KMS-11 (cell line): ENCODE data around the gene PGK2.

ENCODE experiments used
- H2AFZ ChIP-seq: fragments of 200-600 bp; sonication (generic); 2 replicates; pipeline ENCODE4 v1.6.1; 2016; ENCODE audit warnings: antibody characterized with exemption, mixed run types, low read depth
- H3K27ac ChIP-seq: fragments of 200-600 bp; sonication (generic); 2 replicates; pipeline ENCODE4 v1.6.1; 2016; ENCODE audit warnings: mild to moderate bottlenecking, mixed run types
- H3K27me3 ChIP-seq: fragments of 200-600 bp; sonication (generic); 2 replicates; pipeline ENCODE4 v1.6.1; 2017; ENCODE audit warnings: mild to moderate bottlenecking, low read depth, mixed run types, moderate library complexity; ENCODE audit not compliant: insufficient read depth
- H3K36me3 ChIP-seq: fragments of 200-600 bp; sonication (generic); 2 replicates; pipeline ENCODE4 v1.6.1; 2017; ENCODE audit warnings: mild to moderate bottlenecking, mixed run types; ENCODE audit not compliant: insufficient read depth
- H3K4me1 ChIP-seq: fragments of 200-600 bp; sonication (generic); 2 replicates; pipeline ENCODE4 v1.6.1; 2016; ENCODE audit warnings: mild to moderate bottlenecking, low read depth, mixed run types; ENCODE audit not compliant: poor library complexity, severe bottlenecking
- H3K4me2 ChIP-seq: fragments of 200-600 bp; sonication (generic); 2 replicates; pipeline ENCODE4 v1.7.0; 2016; ENCODE audit warnings: mild to moderate bottlenecking, mixed run types
- H3K4me3 ChIP-seq: fragments of 200-600 bp; sonication (generic); IDR thresholded peaks from 2 replicates; pipeline ENCODE4 v1.6.1; 2017; ENCODE audit warnings: low read depth, low read length, mixed read lengths; ENCODE audit not compliant: insufficient read depth
- H3K79me2 ChIP-seq: fragments of 200-600 bp; sonication (generic); 2 replicates; pipeline ENCODE4 v1.6.1; 2016; ENCODE audit warnings: low read depth, mixed run types; ENCODE audit not compliant: insufficient read depth
- H3K9ac ChIP-seq: fragments of 200-600 bp; sonication (generic); 2 replicates; pipeline ENCODE4 v1.6.1; 2016; ENCODE audit warnings: mild to moderate bottlenecking, mixed run types
- H4K20me1 ChIP-seq: fragments of 200-600 bp; sonication (generic); 2 replicates; pipeline ENCODE4 v1.6.1; 2016; ENCODE audit warnings: mild to moderate bottlenecking, mixed run types; ENCODE audit not compliant: insufficient read depth
- CTCF ChIP-seq: fragments of 200-600 bp; sonication (generic); conservative IDR thresholded peaks from 2 replicates; pipeline ENCODE4 v1.6.1; 2017; ENCODE audit warnings: low read depth, mild to moderate bottlenecking, antibody characterized with exemption, low read length, moderate library complexity, mixed read lengths

Gene PGK2

GRCh38 chr6:49739423-49739822 lies 47.7 kb downstream of the PGK2 start:
- Histone ChIP-seq H3K9ac (no peak overlapping the region), H3K4me3 (no peak overlapping the region), H4K20me1 (no peaks in the 10 kb centered on the region), H3K36me3 (no peaks in the 10 kb centered on the region), H3K4me1 (peaks cover 11% of the 10 kb centered on the region), H3K27ac (no peak overlapping the region), H2AFZ (no peak overlapping the region), H3K79me2 (no peaks in the 10 kb centered on the region), H3K27me3 (no peaks in the 10 kb centered on the region), H3K4me2 (no peak overlapping the region)
- no peak for TF ChIP-seq CTCF

GRCh38 chr6:49736017-49736508 lies 51.0 kb downstream of the PGK2 start:
- H3K79me2 ChIP-seq = no peaks in the 10 kb centered on the region
- no peak for TF ChIP-seq CTCF
- H3K9ac ChIP-seq = no peak overlapping the region
- no peak overlapping the region for H3K27ac ChIP-seq
- no peak overlapping the region for H2AFZ ChIP-seq
- H3K4me3 ChIP-seq = no peak overlapping the region
- no peaks in the 10 kb centered on the region for H3K27me3 ChIP-seq
- no peaks in the 10 kb centered on the region for H3K4me1 ChIP-seq
- H3K36me3 ChIP-seq = no peaks in the 10 kb centered on the region
- no peaks in the 10 kb centered on the region for H4K20me1 ChIP-seq
- H3K4me2 ChIP-seq = no peak overlapping the region
